GM18909 (cell line): Measurements from ENCODE around the gene COL18A1.
"Not testable (repeated sequence)": the region's sequence is repeated elsewhere in the genome, so short reads cannot be mapped to it uniquely, and the experiment has no call there.

Experiments
- ATAC-seq: cut with Tn5 transposase; IDR thresholded peaks from one replicate; pipeline ENCODE4 v1.9.1; 2021; ENCODE audit warnings: mild to moderate bottlenecking; ENCODE audit not compliant: unreplicated experiment, poor library complexity

Gene COL18A1

DNA sequence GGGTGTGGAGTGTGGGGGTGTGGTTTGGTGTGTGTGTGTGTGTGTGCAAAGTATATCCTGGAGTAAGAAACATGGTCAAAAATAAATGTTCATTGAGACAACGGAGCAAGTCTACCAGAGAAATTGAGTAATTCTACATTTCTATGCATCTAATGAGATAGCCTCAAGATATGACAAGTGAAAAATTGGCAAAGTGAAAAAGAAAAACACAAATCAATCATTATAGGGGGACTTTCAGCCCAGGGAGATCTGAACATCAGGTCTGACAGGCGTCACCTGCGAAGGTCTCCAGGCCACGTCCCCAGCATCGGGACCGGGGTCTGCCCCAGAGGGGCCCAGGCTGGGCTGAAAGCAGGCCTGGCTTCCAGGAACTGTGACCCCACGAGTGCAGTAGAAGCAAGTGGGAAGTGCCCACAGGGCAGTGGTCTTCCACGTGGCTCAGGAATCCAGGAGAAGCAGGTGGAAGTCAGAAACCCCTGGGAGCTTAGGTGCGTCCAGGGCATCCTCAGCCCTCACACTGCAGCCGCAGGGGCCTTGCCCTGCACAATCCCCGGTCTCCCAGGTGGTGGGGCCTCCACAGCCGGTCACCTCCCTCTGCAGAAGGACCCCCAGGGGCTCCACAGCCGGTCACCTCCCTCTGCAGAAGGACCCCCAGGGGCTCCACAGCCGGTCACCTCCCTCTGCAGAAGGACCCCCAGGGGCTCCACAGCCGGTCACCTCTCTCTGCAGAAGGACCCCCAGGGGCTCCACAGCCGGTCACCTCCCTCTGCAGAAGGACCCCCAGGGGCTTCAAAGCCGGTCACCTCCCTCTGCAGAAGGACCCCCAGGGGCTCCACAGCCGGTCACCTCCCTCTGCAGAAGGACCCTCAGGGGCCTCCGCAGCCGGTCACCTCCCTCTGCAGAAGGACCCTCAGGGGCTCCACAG, 96.4 kb downstream of the COL18A1 start:
- ATAC-seq = not testable (repeated sequence)

DNA sequence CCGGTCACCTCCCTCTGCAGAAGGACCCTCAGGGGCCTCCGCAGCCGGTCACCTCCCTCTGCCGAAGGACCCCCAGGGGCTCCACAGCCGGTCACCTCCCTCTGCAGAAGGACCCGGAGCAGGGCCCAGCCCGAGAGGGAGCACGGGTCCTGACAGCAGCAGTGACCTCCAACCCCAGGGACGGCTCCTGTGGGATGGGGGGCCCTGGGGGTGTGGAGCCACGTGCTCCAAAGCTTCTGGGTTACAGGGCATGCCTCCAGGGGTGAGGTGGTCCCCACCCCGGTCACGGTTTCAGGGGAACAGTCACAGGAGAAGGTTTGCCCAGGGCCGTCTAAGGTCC, 97.0 kb downstream of the COL18A1 start:
- ATAC-seq = no peak

DNA sequence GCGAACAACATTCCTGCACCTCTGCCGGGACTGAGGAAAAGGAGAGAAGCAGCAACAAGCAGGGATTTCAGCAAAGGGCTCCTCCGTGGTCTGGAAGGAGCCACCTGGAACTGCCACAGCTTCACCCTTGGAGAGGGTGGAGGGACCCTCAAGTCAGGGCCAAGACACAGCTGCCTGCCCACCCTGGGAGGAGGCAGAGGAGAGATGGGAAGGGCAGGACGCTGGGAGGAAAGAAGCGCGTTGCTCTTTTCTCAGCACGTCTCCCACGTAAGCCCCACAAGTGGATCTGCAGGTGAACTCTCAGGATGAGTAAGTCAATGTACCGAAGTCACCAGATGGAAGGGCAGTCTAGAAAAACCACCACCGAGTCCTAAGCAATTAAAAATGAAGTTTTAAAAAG, 97.6 kb downstream of the COL18A1 start:
- ATAC-seq = no peak

DNA sequence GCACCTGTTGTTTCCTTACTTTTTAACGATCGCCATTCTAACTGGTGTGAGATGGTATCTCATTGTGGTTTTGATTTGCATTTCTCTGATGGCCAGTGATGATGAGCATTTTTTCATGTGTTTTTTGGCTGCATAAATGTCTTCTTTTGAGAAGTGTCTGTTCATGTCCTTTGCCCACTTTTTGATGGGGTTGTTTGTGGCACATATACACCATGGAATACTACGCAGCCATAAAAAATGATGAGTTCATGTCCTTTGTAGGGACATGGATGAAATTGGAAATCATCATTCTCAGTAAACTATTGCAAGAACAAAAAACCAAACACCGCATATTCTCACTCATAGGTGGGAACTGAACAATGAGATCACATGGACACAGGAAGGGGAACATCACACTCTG, 98.3 kb downstream of the COL18A1 start:
- ATAC-seq = not testable (repeated sequence)

DNA sequence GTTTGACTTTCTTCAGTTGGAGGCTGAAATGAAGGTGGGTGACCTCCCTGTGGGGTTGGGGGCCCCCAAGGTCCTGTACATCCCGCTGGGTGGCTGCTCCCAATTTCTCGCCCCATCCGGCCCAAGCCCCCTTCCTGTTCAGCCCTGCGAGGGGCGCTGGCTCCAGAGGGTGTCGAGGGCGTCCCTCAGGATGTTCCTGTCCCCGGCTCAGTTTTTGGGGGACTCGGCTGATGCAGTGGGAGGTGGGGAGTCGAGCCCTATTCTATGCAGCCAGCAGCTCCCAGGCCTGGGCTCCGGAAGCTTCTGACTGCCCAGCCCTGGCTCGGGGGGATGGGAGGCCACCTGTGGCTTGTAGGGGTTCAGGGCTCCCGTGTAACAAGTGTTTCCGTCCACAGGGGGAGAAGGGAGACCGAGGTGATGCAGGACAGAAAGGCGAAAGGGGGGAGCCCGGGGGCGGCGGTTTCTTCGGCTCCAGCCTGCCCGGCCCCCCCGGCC, 99.1 kb downstream of the COL18A1 start:
- no peak for ATAC-seq

DNA sequence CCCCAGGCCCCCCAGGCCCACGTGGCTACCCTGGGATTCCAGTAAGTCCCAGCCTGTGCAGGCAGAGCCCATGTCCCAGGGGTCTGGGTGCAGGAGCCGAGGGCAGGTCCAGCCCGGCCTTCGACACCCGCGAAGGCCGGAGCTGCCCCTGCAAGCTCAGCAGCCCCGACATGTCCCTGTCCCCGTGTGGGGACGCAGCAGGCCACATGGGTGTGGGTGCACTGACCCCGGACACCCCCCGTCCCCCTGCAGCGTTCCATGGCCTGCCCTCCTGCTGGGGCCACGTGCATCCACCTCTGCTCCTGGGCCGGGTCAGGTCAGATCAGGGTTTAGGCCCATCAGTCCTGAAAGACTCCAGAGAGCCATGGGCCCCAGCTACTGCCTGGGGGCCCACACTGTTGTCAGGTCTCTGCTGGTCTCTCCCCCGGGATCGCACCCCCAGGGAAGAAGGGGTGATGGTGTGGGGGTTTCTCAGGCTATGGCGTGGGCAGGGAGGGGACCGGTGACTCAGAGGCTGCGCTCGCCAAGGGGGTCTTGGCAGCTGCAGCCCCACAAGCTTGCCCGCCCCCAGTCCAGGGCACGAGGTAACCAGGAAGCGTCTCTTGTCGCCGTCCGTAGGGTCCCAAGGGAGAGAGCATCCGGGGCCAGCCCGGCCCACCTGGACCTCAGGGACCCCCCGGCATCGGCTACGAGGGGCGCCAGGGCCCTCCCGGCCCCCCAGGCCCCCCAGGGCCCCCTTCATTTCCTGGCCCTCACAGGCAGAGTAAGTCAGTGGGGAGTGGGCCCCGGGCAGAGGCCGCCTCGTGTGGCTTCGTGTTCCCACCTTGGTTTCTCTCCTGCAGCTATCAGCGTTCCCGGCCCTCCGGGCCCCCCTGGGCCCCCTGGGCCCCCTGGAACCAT, 99.8 kb downstream of the COL18A1 start:
- ATAC-seq = no peak

DNA sequence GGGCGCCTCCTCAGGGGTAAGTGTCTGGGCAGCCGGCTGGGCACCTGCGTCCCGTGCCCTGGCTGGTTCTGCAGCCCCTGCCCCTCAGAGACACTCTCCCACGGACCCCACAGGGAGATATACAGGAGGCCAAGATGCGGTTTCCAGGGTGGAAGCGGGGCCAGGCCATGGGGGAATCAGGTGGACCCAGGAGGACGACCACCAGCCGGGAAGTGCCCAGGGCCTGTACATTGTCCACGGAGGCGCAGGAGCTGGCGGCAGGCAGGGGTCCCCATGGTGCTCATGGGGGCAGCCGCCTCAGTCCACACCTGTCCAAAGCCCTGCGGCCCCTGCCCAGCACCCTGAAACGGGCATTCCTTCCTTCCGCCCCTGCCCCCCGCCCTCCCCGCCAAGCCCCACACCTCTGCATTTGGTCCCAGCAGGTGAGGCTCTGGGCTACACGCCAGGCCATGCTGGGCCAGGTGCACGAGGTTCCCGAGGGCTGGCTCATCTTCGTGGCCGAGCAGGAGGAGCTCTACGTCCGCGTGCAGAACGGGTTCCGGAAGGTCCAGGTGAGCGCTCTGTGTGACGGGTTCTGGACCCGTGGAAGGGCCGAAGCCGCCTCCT, 100.6 kb downstream of the COL18A1 start:
- ATAC-seq = no peak

DNA sequence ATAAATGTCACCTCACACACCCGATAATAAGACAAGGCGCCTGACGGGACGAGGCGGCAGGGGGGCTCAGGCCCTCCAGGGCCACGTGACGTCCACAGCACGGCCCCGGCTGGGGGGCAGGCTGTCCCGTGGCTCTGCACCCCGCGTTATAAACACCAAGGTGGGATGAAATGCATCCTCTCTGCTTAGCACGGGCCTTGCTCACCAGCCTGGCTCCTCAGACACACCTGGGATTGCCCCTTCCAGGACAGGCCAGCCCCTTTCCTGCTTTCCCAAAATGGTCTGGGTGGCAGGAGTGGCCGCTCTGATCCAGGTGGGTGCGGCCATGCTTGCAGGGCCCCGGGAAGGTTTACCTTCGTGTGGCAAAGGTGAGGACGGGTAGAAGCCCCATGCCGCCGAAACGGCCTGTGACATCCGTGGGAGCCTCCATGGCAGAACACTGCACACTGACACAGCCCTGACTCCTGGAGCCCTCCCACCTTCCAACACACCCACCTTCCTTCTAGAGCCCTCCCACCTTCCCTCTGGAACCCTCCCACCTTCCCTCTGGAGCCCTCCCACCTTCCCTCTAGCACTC, 101.4 kb downstream of the COL18A1 start:
- ATAC-seq = no peak

DNA sequence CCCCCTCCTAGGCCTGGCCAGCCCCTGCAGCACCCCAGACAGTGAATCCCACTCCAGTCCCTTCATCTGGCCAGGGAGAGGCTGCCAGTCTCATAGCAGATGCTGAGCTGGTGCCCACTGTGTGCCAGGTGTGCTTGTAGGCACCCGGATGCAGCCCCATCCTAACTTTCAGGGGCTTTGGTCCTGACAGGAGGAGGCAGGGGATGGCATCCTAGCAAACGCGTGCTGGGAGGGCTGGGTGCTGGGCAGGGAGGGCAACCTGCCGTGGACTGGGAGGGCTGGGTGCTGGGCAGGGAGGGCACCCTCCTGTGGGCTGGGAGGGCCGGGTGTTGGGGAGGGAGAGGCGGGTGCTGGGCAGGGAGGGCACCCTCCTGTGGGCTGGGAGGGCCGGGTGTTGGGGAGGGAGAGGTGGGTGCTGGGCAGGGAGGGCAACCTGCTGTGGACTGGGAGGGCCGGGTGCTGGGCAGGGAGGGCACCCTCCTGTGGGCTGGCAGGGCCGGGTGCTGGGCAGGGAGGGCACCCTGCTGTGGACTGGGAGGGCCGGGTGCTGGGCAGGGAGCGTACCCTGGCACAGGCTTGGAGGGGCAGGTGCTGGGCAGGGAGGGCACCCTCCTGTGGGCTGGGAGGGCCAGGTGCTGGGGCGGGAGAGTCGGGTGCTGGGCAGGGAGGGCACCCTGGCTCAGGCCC, 102.0 kb downstream of the COL18A1 start:
- no peak for ATAC-seq

DNA sequence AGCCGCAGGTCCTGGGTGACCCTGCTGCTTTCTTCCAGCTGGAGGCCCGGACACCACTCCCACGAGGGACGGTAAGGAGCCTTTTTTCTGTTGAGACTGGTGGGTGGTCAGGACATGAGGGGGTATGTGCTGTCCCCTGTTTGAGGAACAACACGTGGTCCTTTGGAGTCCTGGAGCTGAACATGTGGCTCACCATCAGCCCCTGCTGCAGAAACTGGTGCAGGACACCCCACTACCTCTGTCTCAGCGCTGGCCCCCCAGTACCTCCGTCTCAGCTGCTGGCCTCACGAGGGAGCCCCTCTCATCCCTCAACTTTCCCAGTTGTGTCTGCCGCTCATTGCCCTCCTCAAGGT, 102.5 kb downstream of the COL18A1 start:
- no peak for ATAC-seq

DNA sequence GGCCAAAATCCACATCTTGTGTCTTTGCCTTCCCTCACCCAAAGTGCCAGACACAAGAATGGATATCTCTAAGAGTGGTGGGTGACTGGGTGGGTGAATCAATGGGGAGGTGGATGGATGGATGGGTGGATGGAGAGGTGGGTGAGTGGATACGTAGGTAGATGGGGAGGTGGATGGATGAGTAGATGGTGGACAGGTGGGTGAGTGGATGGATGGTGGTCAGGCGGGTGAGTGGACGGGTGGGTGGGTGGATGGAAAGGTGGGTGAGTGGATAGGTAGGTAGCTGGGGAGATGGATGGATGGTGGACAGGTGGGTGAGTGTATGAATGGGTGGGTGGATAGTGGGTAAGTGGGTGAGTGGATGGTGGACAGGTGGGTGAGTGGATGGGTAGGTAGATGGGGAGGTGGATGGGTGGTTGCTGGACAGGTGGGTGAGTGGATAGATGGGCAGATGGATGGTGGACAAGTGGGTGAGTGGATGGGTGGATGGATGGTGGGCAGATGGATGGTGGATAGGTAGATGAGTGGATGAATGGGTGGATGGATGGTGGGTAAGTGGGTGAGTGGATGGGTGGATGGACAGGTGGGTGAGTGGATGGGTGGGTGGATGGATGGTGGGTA, 103.0 kb downstream of the COL18A1 start:
- ATAC-seq = no peak

DNA sequence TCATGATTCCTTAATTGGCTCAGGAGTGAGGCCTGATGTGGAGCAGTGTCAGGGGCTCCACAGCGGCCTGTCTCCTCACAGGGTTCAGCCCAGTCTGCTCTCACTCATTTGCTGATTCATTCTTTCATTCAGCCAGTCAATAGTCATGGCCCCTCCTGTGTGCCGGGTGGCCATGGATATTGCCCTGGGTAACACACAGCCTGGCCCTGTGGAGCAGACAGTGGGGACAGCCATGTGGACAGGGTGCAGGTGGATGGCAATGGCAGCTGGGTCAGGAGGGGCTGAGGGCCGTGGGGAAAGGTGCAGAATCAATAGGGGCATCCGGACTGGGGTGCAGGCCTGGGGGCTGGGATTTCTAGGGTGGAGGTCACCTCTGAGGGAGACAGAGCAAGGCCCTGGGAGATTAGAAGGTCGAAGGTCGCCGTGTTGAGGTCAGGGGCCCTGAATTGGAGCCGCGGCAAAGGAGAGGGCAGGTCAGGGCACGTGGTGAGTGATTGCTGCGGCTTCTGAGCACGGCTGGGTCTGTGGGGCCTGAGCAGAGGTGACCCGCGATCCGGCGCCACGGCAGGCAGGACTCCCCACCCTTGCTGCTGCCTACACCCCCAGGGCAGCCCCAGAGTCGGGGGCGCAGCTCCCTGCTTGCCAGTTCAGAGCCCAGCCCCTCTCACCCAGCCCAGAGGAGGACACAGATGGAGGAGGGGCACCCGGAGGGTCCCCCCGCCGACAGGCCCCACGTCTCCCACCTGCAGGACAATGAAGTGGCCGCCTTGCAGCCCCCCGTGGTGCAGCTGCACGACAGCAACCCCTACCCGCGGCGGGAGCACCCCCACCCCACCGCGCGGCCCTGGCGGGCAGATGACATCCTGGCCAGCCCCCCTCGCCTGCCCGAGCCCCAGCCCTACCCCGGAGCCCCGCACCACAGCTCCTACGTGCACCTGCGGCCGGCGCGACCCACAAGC, 103.9 kb downstream of the COL18A1 start:
- no peak for ATAC-seq

DNA sequence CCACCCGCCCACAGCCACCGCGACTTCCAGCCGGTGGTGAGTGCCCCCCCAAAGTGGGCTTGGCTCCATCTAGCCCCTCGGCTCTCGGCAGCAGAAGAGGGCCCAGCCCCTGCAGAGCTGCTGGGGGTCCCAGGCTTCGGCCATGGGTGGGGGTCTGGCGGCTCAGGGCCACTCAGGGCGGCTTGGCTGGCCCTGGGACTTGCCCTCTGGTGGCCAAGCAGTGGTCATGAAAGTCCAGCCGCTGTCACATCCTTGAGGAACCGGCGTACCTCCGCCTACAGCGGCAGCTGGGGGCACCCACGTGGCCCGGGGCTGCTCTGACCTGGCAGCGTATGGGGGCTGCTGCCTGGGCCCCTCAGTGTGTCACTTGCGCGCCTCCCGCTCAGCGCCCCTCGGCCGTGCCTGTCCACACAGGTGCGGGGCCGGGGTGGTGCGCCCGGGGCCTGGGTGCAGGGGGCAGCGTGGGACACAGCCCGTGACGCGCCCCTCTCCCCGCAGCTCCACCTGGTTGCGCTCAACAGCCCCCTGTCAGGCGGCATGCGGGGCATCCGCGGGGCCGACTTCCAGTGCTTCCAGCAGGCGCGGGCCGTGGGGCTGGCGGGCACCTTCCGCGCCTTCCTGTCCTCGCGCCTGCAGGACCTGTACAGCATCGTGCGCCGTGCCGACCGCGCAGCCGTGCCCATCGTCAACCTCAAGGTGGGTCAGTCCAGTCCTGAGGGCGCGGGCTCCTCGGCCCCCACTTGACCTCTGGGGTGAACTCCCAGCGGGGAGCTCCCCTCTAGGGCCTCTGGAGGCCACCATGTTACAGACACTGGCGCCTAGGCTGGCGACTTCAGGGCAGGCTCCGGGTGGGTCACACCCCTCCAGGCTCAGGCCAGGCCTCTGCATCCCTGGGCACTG, 104.9 kb downstream of the COL18A1 start:
- no peak for ATAC-seq

DNA sequence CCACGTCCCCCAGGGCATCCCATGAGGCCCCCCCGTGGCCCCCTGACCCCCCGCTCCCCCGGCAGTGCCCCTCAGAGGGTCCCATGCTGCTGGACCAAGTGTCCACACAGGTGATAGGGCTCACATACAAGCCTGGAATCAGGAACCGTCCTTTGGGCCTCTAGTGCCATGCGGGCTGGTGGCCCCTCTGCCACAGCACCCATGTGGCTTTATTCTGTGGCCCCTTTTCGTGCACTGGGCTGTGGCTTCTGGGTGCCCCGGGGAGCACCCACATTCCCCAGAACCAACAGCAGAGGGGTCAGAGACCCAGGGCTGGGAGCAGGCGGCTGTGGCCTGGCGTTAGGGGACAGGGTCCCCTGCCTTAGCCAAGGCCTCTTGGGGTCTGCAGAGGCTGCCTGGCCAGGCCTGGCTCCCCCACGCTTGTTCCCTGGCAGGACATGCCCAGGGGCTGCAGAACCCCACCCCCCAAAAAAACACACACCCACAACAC, 105.5 kb downstream of the COL18A1 start:
- ATAC-seq = no peak

DNA sequence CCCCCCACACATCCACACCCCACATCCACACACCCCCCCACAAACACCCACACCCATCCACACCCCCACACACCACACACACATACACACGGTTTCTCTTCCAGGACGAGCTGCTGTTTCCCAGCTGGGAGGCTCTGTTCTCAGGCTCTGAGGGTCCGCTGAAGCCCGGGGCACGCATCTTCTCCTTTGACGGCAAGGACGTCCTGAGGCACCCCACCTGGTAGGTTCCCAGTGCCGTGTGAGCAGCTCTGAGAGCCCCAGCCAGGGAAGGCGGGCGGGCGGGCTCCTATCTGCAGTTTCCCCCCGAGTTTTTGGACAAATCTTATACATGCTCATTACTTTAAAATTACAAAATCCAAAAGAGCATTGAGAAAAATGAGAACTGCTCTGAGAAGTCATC, 106.0 kb downstream of the COL18A1 start:
- ATAC-seq = no peak

DNA sequence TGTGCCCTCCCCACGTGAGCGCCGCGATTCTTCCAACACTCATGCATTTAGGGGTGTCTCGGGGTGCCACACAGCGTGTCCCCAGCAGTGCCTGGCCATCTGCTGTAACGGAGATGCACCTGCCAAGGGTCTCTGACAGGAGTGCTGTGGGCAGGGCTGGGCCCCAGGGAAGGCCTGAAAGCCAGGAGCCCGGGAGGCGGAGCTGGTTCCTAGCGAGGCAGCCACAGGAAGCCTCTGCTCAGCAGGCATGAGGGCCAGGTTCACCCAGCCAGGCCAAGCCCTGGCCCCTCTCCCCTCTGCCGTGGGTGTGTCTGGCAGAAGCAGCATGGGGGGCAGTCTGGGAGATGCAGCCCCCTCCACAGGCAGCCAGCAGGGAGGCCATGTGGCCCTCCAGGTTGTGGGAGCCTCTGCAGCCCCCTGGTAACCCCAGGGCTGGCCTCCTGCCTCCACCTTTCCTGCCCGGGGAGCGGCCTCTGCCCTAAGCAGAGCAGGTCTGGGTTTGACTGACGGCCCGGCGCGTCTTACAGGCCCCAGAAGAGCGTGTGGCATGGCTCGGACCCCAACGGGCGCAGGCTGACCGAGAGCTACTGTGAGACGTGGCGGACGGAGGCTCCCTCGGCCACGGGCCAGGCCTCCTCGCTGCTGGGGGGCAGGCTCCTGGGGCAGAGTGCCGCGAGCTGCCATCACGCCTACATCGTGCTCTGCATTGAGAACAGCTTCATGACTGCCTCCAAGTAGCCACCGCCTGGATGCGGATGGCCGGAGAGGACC, 106.9 kb downstream of the COL18A1 start:
- ATAC-seq = no peak

DNA sequence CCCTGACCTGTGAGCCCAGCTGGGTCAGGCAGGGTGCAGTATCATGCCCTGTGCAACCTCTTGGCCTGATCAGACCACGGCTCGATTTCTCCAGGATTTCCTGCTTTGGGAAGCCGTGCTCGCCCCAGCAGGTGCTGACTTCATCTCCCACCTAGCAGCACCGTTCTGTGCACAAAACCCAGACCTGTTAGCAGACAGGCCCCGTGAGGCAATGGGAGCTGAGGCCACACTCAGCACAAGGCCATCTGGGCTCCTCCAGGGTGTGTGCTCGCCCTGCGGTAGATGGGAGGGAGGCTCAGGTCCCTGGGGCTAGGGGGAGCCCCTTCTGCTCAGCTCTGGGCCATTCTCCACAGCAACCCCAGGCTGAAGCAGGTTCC, 107.6 kb downstream of the COL18A1 start:
- no peak for ATAC-seq
